Measurements from ENCODE around the gene SMARCA1.

Gene SMARCA1

DNA sequence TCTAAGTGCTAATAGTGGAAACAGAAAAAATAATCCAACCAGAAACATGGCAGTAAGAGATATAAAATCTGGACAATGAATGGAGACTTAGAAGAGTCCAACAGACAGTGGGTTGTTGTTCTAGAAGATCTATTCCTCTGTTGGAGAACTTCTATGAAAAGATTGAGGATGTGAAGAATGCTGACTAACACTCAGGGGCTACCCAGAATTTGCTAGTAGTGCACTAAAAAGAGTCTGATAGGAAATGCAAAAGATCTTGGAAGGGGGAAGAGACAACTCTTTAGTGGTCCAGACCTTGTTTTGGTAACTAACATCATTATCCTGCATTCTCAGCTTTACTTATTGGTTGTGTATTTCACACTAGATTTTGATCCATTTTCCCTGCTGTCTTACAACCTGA lies 77.9 kb downstream of the SMARCA1 start:
- no peak for DNase-seq

DNA sequence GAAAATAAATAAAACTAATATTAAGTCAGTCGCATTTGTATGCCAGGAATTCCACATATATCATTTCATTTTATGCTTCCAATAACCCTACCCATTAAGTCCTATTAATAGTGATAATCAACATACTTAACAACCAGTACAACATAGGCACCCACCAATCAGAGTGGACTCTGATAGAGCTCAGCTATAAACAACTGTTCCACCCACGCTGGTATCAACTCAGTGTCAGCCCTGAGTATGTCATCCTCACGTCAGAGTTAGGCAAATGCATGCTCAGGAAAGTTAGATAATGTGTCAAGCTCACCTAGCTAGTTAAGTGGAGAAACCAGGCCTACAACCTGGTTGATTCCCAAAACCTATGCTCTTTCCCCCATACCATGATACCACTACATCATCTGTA lies 89.3 kb downstream of the SMARCA1 start:
- DNase-seq = no peak

DNA sequence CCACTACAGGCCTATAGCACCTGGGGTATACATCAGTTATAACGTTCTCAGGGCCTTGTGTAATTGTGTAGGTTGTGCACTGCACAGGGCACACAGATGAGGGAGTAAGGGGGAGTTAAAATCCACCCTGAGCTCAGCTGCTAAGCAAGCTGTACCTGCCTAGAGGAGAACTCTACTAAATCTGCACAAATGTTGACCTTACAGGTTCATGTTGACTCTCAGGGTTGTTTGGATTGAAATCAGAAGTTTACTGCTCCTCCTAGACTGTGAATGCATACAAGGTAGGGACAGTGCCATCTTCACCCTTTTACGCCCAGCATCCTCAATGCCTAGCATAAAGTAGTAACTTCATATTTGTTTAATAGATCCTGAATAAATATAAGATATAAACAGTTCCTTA lies 89.8 kb downstream of the SMARCA1 start:
- no peak for DNase-seq

DNA sequence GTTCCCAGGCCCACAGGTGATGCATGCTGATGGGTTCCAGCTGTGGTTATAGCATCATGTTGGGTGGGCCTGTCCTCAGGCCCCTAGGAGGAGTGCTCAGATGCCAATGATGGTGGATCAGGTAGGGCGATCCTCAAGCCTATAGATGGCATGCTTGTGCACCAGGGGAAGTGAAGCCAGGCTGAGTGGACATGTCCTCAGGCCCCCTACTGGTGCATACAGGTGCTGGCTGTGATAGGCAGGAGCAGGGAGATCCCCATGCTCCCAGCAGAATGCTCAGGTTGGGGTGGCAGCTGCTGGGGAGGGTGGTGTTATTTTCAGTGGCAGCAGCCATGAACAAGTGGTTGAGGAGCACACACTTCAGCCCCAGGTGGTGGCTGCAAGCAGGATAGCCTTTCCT lies 96.0 kb downstream of the SMARCA1 start:
- no peak for DNase-seq

DNA sequence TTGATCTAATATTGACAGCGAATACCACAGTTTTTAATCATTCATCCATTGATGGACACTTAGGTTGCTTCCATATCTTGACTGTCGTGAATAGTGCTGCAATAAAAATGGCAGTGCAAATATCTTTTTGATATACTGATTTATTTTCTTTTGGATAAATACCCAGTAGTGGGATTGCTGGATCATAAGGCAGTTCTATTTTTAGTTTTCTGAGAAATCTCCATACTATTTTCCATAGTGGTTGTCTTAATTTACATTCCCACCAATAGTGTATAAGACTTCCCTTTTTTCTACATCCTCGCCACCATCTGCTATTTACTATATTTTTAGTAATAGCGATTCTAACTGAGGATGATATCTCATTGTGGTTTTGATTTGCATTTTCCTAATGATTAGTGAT lies 100.1 kb downstream of the SMARCA1 start:
- DNase-seq = no peak

DNA sequence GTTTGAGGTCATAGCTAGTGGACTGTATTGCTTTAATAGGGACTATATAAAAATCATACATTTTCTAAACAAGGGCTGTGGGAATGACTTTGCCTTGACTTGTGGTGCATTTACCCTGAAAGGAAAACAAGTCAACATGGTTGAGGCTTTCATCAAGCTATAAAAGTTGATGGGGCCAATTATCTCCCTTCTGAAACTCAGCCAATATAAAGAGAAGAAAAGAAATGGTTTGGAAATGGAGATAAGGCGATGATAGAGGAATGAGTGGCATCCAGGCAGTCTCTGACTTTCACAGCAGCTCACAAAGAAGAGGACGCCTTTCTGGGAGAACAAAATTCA lies 118.7 kb downstream of the SMARCA1 start:
- DNase-seq = no peak

DNA sequence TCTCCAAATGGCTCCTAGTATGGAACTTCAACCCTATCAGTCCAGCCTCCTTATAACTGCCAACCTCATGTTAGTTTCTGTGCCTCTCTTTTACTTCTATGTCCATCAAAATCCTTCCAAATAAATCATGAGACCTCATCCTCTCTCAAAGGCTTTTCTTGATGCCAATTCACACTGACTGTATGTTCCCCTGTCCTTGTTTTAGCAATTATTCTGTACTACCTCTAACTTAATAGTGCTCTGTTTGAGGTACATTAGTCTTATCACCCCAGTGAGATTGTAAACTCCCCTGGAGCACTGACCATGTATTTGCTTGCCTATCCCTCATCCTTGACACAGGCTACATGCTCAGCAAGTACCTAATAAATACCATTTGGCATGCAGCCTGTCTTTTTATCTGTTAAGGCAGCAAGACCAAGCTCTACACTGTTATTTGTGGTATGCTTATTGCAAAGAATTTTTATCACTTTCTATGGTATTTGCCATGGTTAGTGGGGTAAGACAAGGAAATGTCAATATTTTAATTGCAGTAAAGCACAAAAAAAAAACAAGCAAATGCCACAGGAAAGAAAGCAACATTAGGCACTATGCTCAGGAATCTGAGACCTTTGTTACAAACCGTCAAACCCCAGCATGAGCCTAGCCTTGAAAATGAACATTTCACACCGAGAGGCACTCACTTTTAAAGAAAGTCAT lies 119.2 kb downstream of the SMARCA1 start:
- DNase-seq = no peak

Data from NCI-H146 (cell line).